MG63 (cell line): Measurements from ENCODE around the gene BEND7. TPM values are rescaled to one million over a fixed set of nuclear protein-coding genes. Genes with fewer than 3 reads are reported as not detected.
"Not testable (repeated sequence)": the region's sequence is repeated elsewhere in the genome, so short reads cannot be mapped to it uniquely, and the experiment has no call there.

ENCODE experiments used
- DNase-seq: peaks from one replicate; pipeline ENCODE4 v3.0.0-alpha.2; 2020
- H3K27me3 ChIP-seq: fragments of 250-450 bp; sonication (Bioruptor Pico); 2 replicates; pipeline ENCODE4 v1.5.1; 2020; ENCODE audit warnings: mild to moderate bottlenecking, moderate library complexity
- H3K36me3 ChIP-seq: fragments of 250-450 bp; sonication (Bioruptor Pico); 2 replicates; pipeline ENCODE4 v1.5.1; 2020; ENCODE audit warnings: mild to moderate bottlenecking, moderate library complexity
- H3K4me3 ChIP-seq: fragments of 250-450 bp; sonication (Bioruptor Pico); 2 replicates; pipeline ENCODE4 v1.5.1; 2020; ENCODE audit warnings: mild to moderate bottlenecking, moderate library complexity
- H3K9me3 ChIP-seq: fragments of 250-450 bp; sonication (Bioruptor Pico); 2 replicates; pipeline ENCODE4 v1.5.1; 2020; ENCODE audit warnings: mild to moderate bottlenecking, moderate library complexity
- total RNA-seq: library from RNA; depleted of rRNA; stranded (reverse); fragments of >200 nt; shearing (Covaris generic); gene quantifications from 2 replicates; pipeline ENCODE4 v1.2.3, GENCODE V29; 2014; ENCODE audit warnings: low replicate concordance; rRNA removed

BEND7 gene, protein sequence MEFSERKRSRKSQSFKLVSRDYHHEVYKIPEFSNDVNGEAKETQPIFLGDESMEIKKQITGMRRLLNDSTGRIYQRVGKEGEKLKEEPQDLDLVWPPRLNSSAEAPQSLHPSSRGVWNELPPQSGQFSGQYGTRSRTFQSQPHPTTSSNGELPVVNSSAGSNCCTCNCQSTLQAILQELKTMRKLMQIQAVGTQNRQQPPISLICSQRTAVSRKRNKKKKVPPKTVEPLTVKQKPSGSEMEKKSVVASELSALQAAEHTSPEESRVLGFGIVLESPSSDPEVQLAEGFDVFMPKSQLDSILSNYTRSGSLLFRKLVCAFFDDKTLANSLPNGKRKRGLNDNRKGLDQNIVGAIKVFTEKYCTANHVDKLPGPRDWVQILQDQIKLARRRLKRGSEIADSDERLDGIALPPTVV
- total RNA-seq: 3.6 and 4.5 TPM in 2 replicates

- H3K4me3 ChIP-seq: peak within 1 kb of the TSS; percentile 58
- peak; percentile 52 for DNase-seq
- peaks cover 6% of the 10 kb centered on the region; the same call in 1 of the 2 replicates for H3K36me3 ChIP-seq
- H3K9me3 ChIP-seq: no peaks in the 10 kb centered on the region
- no peaks in the 10 kb centered on the region for H3K27me3 ChIP-seq
These were observed at the start of gene BEND7 for GRCh38 chr10:13528875-13529713. Gene BEND7, minus strand, starts transcription at chr10:13529014. Its CDS starts 481 bp downstream, at chr10:13528533.

- H3K4me3 ChIP-seq: no peak overlapping the region
- H3K27me3 ChIP-seq: peaks cover 19% of the 10 kb centered on the region
- no peaks in the 10 kb centered on the region for H3K36me3 ChIP-seq
- DNase-seq: no peak
- H3K9me3 ChIP-seq: peaks cover 7% of the 10 kb centered on the region
These were observed 45.1 kb upstream of the BEND7 start for GRCh38 chr10:13573960-13574359.

DNA sequence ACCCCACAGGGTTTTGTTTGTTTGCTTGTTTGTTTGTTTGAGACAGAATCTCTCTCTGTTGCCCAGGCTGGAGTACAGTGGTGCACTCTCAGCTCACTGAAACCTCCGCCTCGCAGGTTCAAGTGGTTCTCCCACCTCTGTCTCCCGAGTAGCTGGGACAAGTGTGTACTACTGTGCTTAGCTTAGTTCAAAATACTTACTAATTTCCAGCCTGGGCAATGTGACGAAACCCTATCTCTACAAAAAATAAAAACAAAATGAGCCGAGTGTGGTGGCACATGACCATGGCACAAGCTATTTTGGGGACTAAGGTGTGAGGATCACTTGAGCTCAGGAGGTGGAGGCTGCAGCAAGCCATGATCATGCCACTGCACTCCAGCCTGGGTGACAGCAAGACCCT is 42.7 kb upstream of the BEND7 start:
- DNase-seq: no peak
- Histone ChIP-seq H3K9me3 (peaks cover 7% of the 10 kb centered on the region), H3K4me3 (no peak overlapping the region), H3K27me3 (peaks cover 10% of the 10 kb centered on the region), H3K36me3 (no peaks in the 10 kb centered on the region)

- Histone ChIP-seq H3K27me3 (peaks cover 8% of the 10 kb centered on the region), H3K36me3 (no peaks in the 10 kb centered on the region), H3K4me3 (no peak overlapping the region), H3K9me3 (peaks cover 3% of the 10 kb centered on the region; the same call in 1 of the 2 replicates)
- DNase-seq: no peak
These were observed 38.2 kb upstream of the BEND7 start for GRCh38 chr10:13567030-13567429.

GRCh38 chr10:13564576-13564975 is 35.8 kb upstream of the BEND7 start:
- H3K27me3 ChIP-seq: no peaks in the 10 kb centered on the region

DNA sequence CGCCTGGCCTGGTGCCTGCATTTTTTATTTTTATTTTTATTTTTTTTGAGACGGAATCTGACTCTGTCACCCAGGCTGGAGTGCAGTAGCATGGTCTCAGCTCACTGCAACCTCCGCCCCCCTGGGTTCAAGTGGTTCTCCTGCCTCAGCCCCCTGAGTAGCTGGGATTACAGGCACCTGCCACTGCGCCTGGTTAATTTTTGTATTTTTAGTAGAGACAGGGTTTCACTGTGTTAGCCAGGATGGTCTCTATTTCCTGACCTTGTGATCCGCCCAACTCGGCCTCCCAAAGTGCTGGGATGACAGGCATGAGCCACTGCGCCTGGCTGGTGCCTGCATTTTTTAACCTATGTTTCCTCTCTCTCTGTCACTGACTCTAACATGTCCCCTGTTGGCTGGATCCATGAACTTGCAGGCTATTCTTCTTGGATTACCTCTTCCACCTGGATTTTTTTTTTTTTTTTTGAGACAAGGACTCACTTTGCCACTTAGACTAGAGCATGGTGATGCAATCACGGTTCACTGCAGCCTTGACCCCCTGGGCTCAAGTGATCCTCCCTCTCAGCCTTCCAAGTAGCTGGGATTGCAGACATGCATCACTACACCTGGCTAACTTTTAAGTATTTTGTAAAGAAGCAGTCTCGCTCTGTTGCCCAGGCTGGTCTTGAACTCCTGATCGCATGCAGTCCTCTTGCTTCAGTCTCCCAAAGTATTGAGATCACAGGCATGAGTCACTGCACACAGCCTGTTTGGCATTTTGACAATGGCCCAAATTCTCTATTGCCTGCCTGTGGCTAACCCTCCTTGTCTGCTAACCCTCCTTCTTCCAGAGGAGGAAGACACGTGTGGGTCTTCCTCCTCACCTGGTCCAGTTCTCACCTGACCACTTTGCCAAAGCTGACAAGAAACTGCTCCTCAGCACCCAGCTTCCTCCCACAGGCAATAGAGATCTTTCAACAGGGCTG is 34.9 kb upstream of the BEND7 start:
- no peaks in the 10 kb centered on the region for H3K9me3 ChIP-seq
- H3K4me3 ChIP-seq: no peak overlapping the region
- no peaks in the 10 kb centered on the region for H3K36me3 ChIP-seq
- DNase-seq: peak; percentile 2
- H3K27me3 ChIP-seq: no peaks in the 10 kb centered on the region

More at GRCh38 chr10:13564576-13564975, 35.8 kb upstream of the BEND7 start:
- Histone ChIP-seq H3K36me3 (no peaks in the 10 kb centered on the region), H3K9me3 (peaks cover 3% of the 10 kb centered on the region; the same call in 1 of the 2 replicates), H3K4me3 (no peak overlapping the region)
- no peak for DNase-seq

GRCh38 chr10:13560597-13560996 is 31.8 kb upstream of the BEND7 start:
- no peaks in the 10 kb centered on the region for H3K27me3 ChIP-seq
- H3K9me3 ChIP-seq: peaks cover 2% of the 10 kb centered on the region; the same call in 1 of the 2 replicates
- peak; percentile 49 for DNase-seq
- H3K36me3 ChIP-seq: no peaks in the 10 kb centered on the region
- H3K4me3 ChIP-seq: no peak overlapping the region

GRCh38 chr10:13559124-13559700 is 30.4 kb upstream of the BEND7 start:
- peaks cover 2% of the 10 kb centered on the region; the same call in 1 of the 2 replicates for H3K9me3 ChIP-seq
- no peak overlapping the region for H3K4me3 ChIP-seq
- H3K27me3 ChIP-seq: no peaks in the 10 kb centered on the region
- H3K36me3 ChIP-seq: no peaks in the 10 kb centered on the region
- peak; percentile 3 for DNase-seq

DNA sequence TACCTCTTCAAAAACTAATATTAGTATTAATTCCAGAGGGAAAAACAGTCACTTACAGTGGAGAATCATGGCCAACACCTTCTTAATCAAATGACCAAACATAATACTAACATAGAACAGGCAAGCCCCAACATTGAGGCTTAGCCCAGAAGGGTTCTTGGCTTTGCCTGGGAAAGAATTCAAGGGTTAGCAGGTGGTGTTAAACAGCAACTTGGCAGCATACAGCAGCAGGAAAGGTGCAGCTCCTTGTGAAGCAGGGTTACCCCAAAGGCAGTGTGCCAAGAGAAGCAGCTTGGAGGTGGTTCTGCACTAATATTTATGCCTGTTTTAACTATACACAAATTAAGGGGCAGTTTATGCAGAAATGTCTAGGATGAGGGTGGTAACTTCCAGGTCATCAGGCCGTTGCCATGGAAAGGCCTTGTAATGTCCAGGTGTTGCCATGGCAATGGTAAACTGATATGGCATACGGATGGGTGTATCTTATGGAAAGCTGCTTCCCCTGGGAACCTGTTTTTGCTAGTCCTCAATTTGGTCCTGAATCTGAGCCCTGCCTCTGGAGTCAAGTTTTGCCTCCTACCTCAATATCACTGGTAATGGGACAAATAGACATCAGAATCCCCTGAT is 27.2 kb upstream of the BEND7 start:
- Histone ChIP-seq H3K4me3 (no peak overlapping the region), H3K9me3 (peaks cover 3% of the 10 kb centered on the region; the same call in 1 of the 2 replicates)

DNA sequence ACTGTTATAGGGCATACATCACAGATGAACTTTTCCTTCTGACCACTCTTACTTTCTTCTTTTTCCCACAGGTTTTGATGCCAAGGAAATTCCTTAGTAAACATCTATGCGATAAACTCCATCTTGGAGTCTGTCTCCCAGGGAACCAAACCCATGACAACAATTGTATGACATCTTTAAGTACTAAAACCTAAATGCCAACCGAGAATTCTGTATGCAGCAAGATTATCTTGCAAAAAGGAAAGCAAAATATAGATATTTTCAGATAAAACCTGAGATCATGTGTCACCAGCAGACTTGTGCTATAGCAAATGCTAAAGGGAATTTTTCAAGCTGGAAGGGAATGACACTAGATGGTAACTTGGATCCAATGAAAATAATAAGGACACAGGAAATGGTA is 22.0 kb upstream of the BEND7 start:
- no peaks in the 10 kb centered on the region; the same call in 1 of the 2 replicates for H3K27me3 ChIP-seq

More for the DNA sequence above, 27.2 kb upstream of the BEND7 start:
- Histone ChIP-seq H3K36me3 (no peaks in the 10 kb centered on the region), H3K27me3 (no peaks in the 10 kb centered on the region; the same call in 1 of the 2 replicates)
- DNase-seq: no peak

DNA sequence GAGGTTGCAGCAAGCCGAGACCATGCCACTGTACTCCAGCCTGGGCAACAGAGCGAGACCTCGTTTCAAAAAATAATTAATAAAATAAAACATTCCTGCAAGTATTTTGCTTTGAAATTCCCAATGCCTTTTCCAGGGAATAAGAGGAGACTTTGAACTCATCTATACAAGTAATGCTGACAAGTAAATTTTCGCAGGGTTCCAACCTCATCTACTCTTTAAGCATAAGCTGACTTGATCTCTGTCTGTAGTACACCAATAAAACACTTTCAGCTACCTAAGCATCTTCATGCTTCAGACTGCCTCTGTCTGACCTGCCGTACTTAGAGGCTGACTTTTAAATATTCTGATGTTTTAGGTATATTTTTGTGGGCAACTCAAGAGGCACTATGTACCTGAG is 13.7 kb upstream of the BEND7 start:
- DNase-seq: no peak
- peaks cover 22% of the 10 kb centered on the region for H3K27me3 ChIP-seq
- H3K4me3 ChIP-seq: no peak overlapping the region
- no peaks in the 10 kb centered on the region for H3K9me3 ChIP-seq
- H3K36me3 ChIP-seq: no peaks in the 10 kb centered on the region

More for the DNA sequence above, 22.0 kb upstream of the BEND7 start:
- DNase-seq: no peak
- Histone ChIP-seq H3K4me3 (no peak overlapping the region), H3K9me3 (peaks cover 3% of the 10 kb centered on the region; the same call in 1 of the 2 replicates), H3K36me3 (no peaks in the 10 kb centered on the region)

DNA sequence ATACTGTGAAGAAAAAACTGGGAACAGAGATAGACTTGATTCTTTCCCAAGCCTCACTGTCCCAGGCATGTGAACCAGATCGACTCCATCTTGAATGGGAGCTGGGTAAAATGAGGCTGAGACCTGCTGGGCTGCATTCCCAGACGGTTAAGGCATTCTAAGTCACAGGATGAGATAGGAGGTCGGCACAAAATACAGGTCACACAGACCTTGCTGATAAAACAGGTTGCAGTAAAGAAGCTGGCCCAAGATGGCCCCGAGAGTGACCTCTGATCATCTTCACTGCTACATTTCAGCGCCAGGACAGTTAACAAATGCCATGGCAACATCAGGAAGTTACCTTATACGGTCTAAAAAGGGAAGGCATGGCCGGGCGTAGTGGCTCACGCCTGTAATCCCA is 9.2 kb upstream of the BEND7 start:
- peaks cover 17% of the 10 kb centered on the region for H3K27me3 ChIP-seq
- H3K36me3 ChIP-seq, DNase-seq, H3K9me3 ChIP-seq, H3K4me3 ChIP-seq: not testable (repeated sequence)

DNA sequence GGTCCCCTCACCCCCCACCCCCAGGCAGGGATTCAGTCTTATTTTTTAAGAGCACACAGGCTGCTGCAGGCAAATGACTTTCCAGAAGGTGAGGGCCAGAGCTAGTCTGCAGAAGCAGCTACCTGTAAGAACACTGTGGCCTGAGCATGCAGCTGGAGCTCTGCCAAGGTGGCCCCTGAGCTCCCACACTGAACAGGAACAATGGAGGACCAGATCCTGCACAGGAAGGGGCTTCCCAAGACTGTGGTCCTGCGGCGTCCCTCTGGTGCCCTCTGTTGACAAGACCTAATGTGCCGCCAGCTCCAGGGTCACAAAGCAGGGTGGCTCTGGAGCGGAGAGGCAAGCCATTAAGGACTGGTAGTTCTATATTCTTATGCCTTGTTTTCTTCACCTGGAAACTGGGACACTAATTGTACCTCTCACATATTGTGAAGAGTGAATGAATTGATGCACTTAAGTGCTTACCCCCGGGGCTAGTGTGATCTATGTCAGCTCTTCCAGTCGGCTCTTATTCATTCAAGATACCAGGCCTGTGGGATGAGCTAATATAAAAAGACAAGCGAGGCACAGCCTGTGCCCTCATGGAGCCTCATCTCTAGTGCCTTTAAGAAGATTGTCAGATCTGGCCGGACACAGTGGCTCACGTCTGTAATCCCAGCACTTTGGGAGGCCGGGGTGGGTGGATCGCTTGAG is 8.0 kb upstream of the BEND7 start:
- Histone ChIP-seq H3K36me3 (no peaks in the 10 kb centered on the region), H3K27me3 (peaks cover 14% of the 10 kb centered on the region), H3K9me3 (no peaks in the 10 kb centered on the region), H3K4me3 (no peak overlapping the region)
- peak; percentile 38 for DNase-seq

- no peak for DNase-seq
- H3K36me3 ChIP-seq: no peaks in the 10 kb centered on the region
- no peak overlapping the region for H3K4me3 ChIP-seq
- H3K9me3 ChIP-seq: no peaks in the 10 kb centered on the region
- peaks cover 7% of the 10 kb centered on the region for H3K27me3 ChIP-seq
These were observed 6.5 kb upstream of the BEND7 start for GRCh38 chr10:13535346-13535745.

DNA sequence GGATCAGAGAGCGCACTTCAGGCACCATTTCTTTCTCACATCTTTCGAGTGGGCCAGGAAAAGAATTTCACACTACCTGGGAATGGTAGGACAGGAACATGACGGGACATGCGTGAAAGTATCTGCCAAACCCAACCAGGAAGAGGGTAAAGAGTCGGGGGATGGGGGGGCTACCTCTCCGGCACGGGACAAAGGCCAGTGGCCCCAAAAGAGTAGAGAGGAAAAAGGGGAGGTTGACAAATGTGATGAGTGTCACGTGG is 830 bp upstream of the BEND7 start:
- no peak for DNase-seq
- H3K36me3 ChIP-seq: peaks cover 6% of the 10 kb centered on the region; the same call in 1 of the 2 replicates
- H3K27me3 ChIP-seq: no peaks in the 10 kb centered on the region
- H3K4me3 ChIP-seq: peak overlapping the region; percentile 49
- H3K9me3 ChIP-seq: no peaks in the 10 kb centered on the region
